AG10803 (cell line): Measurements from ENCODE around the gene DOCK3.

Experiments
- DNase-seq: peaks from one replicate; pipeline ENCODE4 v3.0.0; 2010; ENCODE audit warnings: low read depth
- H3K4me3 ChIP-seq: 2 replicates; pipeline ENCODE4 v1.5.1; 2011; ENCODE audit warnings: mild to moderate bottlenecking, low read length, control low read depth
- TF ChIP-seq, protein P1 (sequence below): conservative IDR thresholded peaks from 2 replicates; pipeline ENCODE4 v1.5.1; 2011; ENCODE audit warnings: mild to moderate bottlenecking, low read length, control low read depth, inconsistent platforms

Gene DOCK3

DNA sequence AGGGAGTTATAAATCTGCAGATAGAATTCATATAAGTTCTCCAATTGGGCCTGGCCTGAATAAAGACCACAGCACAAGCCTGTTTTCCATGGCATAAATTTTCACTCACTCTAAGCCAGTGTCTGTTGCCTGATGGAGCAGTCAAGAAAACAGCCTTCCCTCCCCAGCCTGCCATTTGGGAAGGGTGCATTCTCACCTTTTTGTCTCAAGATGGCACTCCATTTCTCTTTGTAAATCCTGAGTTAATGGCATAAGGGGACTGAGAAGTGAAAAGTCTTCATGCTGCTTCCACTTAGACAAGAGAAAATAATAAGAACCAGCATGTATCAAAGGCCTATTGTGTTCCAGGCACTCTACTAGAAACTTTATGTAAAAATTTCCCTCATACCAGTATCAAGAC is 594.7 kb downstream of the DOCK3 start:
- TF ChIP-seq, protein P1, sequence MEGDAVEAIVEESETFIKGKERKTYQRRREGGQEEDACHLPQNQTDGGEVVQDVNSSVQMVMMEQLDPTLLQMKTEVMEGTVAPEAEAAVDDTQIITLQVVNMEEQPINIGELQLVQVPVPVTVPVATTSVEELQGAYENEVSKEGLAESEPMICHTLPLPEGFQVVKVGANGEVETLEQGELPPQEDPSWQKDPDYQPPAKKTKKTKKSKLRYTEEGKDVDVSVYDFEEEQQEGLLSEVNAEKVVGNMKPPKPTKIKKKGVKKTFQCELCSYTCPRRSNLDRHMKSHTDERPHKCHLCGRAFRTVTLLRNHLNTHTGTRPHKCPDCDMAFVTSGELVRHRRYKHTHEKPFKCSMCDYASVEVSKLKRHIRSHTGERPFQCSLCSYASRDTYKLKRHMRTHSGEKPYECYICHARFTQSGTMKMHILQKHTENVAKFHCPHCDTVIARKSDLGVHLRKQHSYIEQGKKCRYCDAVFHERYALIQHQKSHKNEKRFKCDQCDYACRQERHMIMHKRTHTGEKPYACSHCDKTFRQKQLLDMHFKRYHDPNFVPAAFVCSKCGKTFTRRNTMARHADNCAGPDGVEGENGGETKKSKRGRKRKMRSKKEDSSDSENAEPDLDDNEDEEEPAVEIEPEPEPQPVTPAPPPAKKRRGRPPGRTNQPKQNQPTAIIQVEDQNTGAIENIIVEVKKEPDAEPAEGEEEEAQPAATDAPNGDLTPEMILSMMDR: peak; percentile 44
- H3K4me3 ChIP-seq: no peak overlapping the region
- DNase-seq: peak; percentile 16

- H3K4me3 ChIP-seq: no peak overlapping the region
- TF ChIP-seq, protein P1: no peak
- DNase-seq: no peak
These were observed 595.8 kb downstream of the DOCK3 start for GRCh38 chr3:51270559-51270958.

- TF ChIP-seq, protein P1: no peak
- no peak overlapping the region for H3K4me3 ChIP-seq
- no peak for DNase-seq
These were observed 596.4 kb downstream of the DOCK3 start for GRCh38 chr3:51271172-51271571.

GRCh38 chr3:51274052-51274451 is 599.3 kb downstream of the DOCK3 start:
- H3K4me3 ChIP-seq: no peak overlapping the region
- TF ChIP-seq, protein P1: no peak
- no peak for DNase-seq

GRCh38 chr3:51275111-51275805 is 600.5 kb downstream of the DOCK3 start:
- DNase-seq: no peak
- no peak overlapping the region for H3K4me3 ChIP-seq
- TF ChIP-seq, protein P1: no peak

- H3K4me3 ChIP-seq: no peak overlapping the region
- TF ChIP-seq, protein P1: no peak
- no peak for DNase-seq
These were observed 601.3 kb downstream of the DOCK3 start for GRCh38 chr3:51276046-51276445.

- H3K4me3 ChIP-seq: no peak overlapping the region
- DNase-seq: no peak
- TF ChIP-seq, protein P1: no peak
These were observed 604.7 kb downstream of the DOCK3 start for GRCh38 chr3:51279448-51279847.
